Measurements from ENCODE around the gene TMEM272.

Gene TMEM272

DNA sequence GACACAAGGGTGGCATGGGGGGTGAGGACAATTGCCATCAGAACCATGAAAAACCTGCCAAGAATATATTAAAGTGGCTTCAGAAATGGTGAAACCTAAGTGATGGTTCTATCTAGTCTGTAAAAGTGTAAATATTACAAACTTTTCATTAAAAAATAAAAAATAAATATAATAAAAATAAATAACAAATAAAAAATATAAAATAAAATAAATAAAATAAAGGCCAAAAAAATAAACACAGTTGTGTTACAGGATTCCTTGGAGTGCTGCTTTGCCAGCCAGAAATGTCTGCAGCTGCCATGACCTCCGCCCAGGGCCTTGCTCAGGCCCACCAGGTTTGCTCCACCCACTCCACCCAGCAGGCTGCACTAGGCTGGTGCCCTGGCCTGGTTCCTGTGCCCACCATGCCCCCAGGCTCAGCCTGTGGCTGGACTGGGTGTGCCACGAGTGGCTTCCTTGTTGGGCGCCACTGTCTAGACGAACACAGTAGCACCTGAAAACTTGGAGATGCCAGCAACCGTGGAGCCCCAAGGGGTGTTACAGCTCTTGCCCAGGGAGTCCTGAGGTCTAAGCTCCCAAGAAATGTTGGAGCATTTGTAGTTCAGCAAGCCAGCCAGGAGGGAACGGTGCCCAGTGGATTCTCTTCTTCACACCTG is 37.7 kb upstream of the TMEM272 start:
- DNase-seq (ENCODE audit: low read depth) = no peak
- in situ Hi-C loops (cut with HindIII; ENCODE audit: low sequenced_read_pairs) = loop anchor here (25.0 kb wide), 1 partner anchor 230 kb away; no protein-coding TSS in a partner anchor
- no peak overlapping the region for H3K4me3 ChIP-seq (ENCODE audit: low read depth, low read length)
- TF ChIP-seq, protein P1, sequence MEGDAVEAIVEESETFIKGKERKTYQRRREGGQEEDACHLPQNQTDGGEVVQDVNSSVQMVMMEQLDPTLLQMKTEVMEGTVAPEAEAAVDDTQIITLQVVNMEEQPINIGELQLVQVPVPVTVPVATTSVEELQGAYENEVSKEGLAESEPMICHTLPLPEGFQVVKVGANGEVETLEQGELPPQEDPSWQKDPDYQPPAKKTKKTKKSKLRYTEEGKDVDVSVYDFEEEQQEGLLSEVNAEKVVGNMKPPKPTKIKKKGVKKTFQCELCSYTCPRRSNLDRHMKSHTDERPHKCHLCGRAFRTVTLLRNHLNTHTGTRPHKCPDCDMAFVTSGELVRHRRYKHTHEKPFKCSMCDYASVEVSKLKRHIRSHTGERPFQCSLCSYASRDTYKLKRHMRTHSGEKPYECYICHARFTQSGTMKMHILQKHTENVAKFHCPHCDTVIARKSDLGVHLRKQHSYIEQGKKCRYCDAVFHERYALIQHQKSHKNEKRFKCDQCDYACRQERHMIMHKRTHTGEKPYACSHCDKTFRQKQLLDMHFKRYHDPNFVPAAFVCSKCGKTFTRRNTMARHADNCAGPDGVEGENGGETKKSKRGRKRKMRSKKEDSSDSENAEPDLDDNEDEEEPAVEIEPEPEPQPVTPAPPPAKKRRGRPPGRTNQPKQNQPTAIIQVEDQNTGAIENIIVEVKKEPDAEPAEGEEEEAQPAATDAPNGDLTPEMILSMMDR (IDR thresholded peaks at IDR 0.05; ENCODE audit: low read depth, low read length, missing control alignments) = no peak

DNA sequence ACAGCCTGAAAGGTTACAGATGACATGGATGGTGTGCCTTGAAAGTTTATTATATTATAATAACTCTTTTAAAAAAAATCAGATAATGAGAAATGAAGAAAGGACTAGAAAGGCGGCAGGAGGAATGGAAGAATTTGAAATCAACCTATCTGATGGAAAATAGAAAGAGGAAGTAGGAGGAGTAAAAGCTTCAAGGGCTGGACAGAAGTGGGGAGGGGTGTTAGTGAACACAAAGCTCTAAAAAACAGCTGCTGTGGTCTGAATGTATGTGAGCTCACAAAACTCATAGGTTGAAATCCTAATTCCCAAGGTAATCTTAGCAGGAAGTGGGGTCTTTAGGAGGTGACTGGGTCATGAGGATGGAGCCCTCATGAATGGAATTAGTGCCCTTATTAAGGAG is 36.3 kb upstream of the TMEM272 start:
- no peak overlapping the region for H3K4me3 ChIP-seq (ENCODE audit: low read depth, low read length)
- DNase-seq (ENCODE audit: low read depth) = no peak
- in situ Hi-C loops (cut with HindIII; ENCODE audit: low sequenced_read_pairs) = loop anchor here (25.0 kb wide), 1 partner anchor 231 kb away; no protein-coding TSS in a partner anchor
- TF ChIP-seq, protein P1 (IDR thresholded peaks at IDR 0.05; ENCODE audit: low read depth, low read length, missing control alignments) = no peak

DNA sequence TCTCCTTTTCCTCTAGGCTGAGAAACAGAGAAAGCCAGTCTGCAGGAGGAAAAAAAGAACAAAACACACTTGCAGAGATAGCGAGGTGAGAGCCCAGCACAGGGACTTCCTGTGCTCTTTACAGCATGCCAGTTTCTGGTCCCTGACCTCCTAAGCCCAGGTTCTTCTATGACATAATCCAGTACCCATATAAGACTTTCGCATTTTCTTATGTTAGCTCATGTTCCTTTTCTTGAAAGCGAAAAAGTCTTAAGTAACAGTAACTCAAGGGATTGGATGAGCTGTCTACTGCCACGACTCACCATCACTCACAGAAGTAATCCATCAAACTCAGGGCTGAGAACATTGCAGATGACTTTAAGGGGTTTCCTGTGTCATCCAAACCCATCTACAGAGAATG is 34.2 kb upstream of the TMEM272 start:
- no peak for DNase-seq (ENCODE audit: low read depth)
- in situ Hi-C loops (cut with HindIII; ENCODE audit: low sequenced_read_pairs) = loop anchor here (25.0 kb wide), 1 partner anchor 233 kb away; no protein-coding TSS in a partner anchor
- no peak overlapping the region for H3K4me3 ChIP-seq (ENCODE audit: low read depth, low read length)
- TF ChIP-seq, protein P1 (IDR thresholded peaks at IDR 0.05; ENCODE audit: low read depth, low read length, missing control alignments) = no peak

DNA sequence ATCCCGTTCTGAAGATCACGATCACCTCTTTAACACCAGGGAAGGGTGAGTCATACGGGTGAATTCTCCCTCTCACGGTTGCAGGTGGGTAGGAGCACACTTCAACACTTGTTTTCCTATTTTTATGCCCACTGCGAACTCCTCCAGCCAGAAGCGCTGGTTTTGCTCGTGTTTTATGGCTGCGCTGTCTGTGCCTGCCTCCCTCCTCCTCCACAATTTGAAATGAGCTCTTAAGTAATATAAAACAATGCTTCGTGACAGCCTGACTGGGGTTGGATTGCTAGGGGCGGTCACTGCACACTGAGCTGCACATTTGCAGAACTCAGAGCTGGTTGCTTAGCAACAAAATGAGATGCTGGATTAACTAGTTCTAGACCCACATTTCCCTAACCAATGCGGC is 29.7 kb upstream of the TMEM272 start:
- no peak overlapping the region for H3K4me3 ChIP-seq (ENCODE audit: low read depth, low read length)
- TF ChIP-seq, protein P1 (IDR thresholded peaks at IDR 0.05; ENCODE audit: low read depth, low read length, missing control alignments) = no peak
- DNase-seq (ENCODE audit: low read depth) = no peak
- in situ Hi-C loops (cut with HindIII; ENCODE audit: low sequenced_read_pairs) = loop anchor here (25.0 kb wide), 1 partner anchor 238 kb away; no protein-coding TSS in a partner anchor

DNA sequence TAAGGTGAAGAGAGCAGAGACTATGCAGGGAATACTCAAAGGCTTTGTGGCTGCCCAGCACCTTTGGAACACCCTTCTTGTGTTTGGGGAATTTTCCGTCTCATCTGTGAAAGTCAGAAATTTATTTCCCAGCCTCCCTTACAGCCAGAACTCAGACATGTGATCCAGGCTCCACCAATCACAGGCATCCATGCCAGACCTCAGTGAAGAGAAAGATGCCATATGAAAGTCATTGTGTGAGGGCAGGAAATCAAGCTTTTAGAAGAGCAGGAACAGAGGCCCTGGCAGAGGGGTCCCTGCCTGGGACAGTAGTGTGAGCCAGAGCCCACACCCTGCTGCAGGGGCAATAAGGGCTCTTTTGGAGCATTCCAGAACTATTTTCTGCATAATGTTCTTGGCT is 28.9 kb upstream of the TMEM272 start:
- in situ Hi-C loops (cut with HindIII; ENCODE audit: low sequenced_read_pairs) = no loop called here
- no peak overlapping the region for H3K4me3 ChIP-seq (ENCODE audit: low read depth, low read length)
- no peak for DNase-seq (ENCODE audit: low read depth)
- TF ChIP-seq, protein P1 (IDR thresholded peaks at IDR 0.05; ENCODE audit: low read depth, low read length, missing control alignments) = no peak

DNA sequence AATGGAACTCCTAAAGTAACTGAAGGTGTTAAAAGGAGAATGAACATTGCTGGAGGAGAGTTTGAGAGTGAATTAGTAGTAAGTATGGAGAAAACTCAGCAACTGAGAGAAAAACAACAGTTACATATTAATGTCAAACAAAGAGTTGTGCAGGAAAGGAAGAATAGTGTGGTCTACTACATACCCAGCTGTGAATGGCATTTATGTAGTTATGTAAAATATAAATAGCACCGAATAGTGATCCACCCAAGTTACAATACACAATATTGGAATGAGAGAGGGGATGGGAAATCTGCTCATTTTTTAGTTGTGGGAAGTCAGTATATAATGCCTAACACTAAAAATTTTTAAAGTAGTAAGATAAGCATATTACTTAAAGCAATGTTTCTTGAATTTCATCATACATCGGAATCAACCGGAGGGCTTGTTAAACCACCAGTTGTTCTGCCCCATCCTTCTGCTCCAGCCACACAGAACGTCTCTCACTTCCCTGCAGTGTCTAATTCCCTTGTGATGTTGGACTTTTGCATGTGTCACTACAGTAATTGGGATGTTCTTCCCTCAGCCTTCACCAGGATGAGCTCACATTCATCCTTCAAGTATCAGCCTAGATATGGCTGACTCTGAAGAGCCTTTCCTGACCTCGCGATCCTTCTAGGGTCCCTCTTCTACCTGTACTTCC is 28.3 kb upstream of the TMEM272 start:
- in situ Hi-C loops (cut with HindIII; ENCODE audit: low sequenced_read_pairs) = no loop called here
- no peak for DNase-seq (ENCODE audit: low read depth)
- no peak overlapping the region for H3K4me3 ChIP-seq (ENCODE audit: low read depth, low read length)
- TF ChIP-seq, protein P1 (IDR thresholded peaks at IDR 0.05; ENCODE audit: low read depth, low read length, missing control alignments) = no peak
